HEK293 (cell line): ENCODE data around the gene BUB1.

Experiments used
- CTCF ChIA-PET: fragments of 350-600 bp; formaldehyde crosslinking; extraction: SDS; loops from one replicate; lab custom pipeline; 2021; ENCODE audit warnings: antibody characterized with exemption; lab: Yijun Ruan, JAX
- POLR2A ChIA-PET: fragments of 300-600 bp; formaldehyde crosslinking; extraction: SDS; loops from one replicate; lab custom pipeline; 2020; ENCODE audit warnings: antibody characterized with exemption, inconsistent platforms; lab: Yijun Ruan, JAX
- H3K27ac ChIP-seq: fragments of 200-500 bp; sonication (Bioruptor generic); 2 replicates; pipeline ENCODE4 v1.5.1; 2014; ENCODE audit warnings: low read depth, low read length, control low read depth, inconsistent platforms; ENCODE audit errors: extremely low read depth
- H3K36me3 ChIP-seq, 2 experiments: fragments of 200-500 bp in 1 of 2; sonication (Bioruptor generic) in 1 of 2; 1 replicate in 1 of 2; 2 replicates in 1 of 2; pipeline ENCODE4 v1.5.1; 2014 to 2017; ENCODE audit warnings: inconsistent platforms in 2 of 2, low read length in 2 of 2; ENCODE audit not compliant: control insufficient read depth in 2 of 2, insufficient read depth in 1 of 2
- H3K4me1 ChIP-seq: fragments of 200-500 bp; sonication (Bioruptor generic); 2 replicates; pipeline ENCODE4 v1.5.1; 2014; ENCODE audit warnings: mild to moderate bottlenecking, low read length, inconsistent platforms; ENCODE audit not compliant: control insufficient read depth, insufficient read depth
- H3K4me3 ChIP-seq: 2 replicates; pipeline ENCODE4 v1.5.1; 2011; ENCODE audit warnings: low read depth, mild to moderate bottlenecking, control low read depth, low read length, moderate library complexity
- H3K9me3 ChIP-seq: fragments of 200-500 bp; sonication (Bioruptor generic); 2 replicates; pipeline ENCODE4 v1.5.1; 2014; ENCODE audit warnings: low read depth, low read length, inconsistent platforms; ENCODE audit not compliant: control insufficient read depth, insufficient read depth
- PRDM1 ChIP-seq: fragments of 450-650 bp; formaldehyde crosslinking; IDR thresholded peaks from 2 replicates; pipeline ENCODE4; 2016; ENCODE audit warnings: missing biosample characterization, missing genetic modification characterization
- PRDM4 ChIP-seq: fragments of 450-650 bp; formaldehyde crosslinking; IDR thresholded peaks from 2 replicates; pipeline ENCODE4 v1.5.1; 2017; ENCODE audit warnings: missing biosample characterization, missing genetic modification characterization
- PRDM6 ChIP-seq: fragments of 450-650 bp; formaldehyde crosslinking; IDR thresholded peaks from 2 replicates; pipeline ENCODE4 v1.5.1; 2017; ENCODE audit warnings: missing biosample characterization, missing genetic modification characterization
- ZNF184 ChIP-seq: fragments of 450-650 bp; IDR thresholded peaks from 2 replicates; pipeline ENCODE4 v1.5.1; 2018; ENCODE audit warnings: missing biosample characterization, mild to moderate bottlenecking, missing genetic modification characterization
- ZNF248 ChIP-seq: fragments of 450-650 bp; formaldehyde crosslinking; IDR thresholded peaks from 2 replicates; pipeline ENCODE4 v1.5.1; 2017; ENCODE audit warnings: missing biosample characterization, missing genetic modification characterization
- ZNF354C ChIP-seq: fragments of 450-650 bp; formaldehyde crosslinking; IDR thresholded peaks from 2 replicates; pipeline ENCODE4 v1.5.1; 2016; ENCODE audit warnings: missing biosample characterization, missing genetic modification characterization, low read depth, borderline replicate concordance
- ZNF561 ChIP-seq: fragments of 450-650 bp; IDR thresholded peaks from 2 replicates; pipeline ENCODE4 v1.5.1; 2018; ENCODE audit warnings: missing biosample characterization, missing genetic modification characterization, borderline replicate concordance
- ZNF623 ChIP-seq: fragments of 450-650 bp; formaldehyde crosslinking; IDR thresholded peaks from 2 replicates; pipeline ENCODE4 v1.5.1; 2016; ENCODE audit warnings: missing biosample characterization, missing genetic modification characterization
- ZNF629 ChIP-seq: fragments of 450-650 bp; formaldehyde crosslinking; IDR thresholded peaks from 2 replicates; pipeline ENCODE4 v1.5.1; 2017; ENCODE audit warnings: missing biosample characterization, missing genetic modification characterization
- ZNF639 ChIP-seq: fragments of 450-650 bp; formaldehyde crosslinking; IDR thresholded peaks from 2 replicates; pipeline ENCODE4 v1.5.1; 2016; ENCODE audit warnings: missing biosample characterization, missing genetic modification characterization
- ZNF654 ChIP-seq: fragments of 450-650 bp; formaldehyde crosslinking; IDR thresholded peaks from 2 replicates; pipeline ENCODE4 v1.5.1; 2016; ENCODE audit warnings: low read depth, missing biosample characterization, missing genetic modification characterization
- ZNF677 ChIP-seq: fragments of 450-650 bp; IDR thresholded peaks from 2 replicates; pipeline ENCODE4 v1.5.0; 2018; ENCODE audit warnings: missing biosample characterization, mild to moderate bottlenecking, missing genetic modification characterization, moderate library complexity
- ZNF76 ChIP-seq: fragments of 450-650 bp; formaldehyde crosslinking; IDR thresholded peaks from 2 replicates; pipeline ENCODE4; 2016; ENCODE audit warnings: low read depth, missing biosample characterization, missing genetic modification characterization, borderline replicate concordance
- ZXDB ChIP-seq: fragments of 450-650 bp; formaldehyde crosslinking; IDR thresholded peaks from 2 replicates; pipeline ENCODE4 v1.5.1; 2016; ENCODE audit warnings: missing biosample characterization, missing genetic modification characterization
- TF ChIP-seq, protein P1 (sequence below): fragments of 450-650 bp; formaldehyde crosslinking; IDR thresholded peaks from 2 replicates; pipeline ENCODE4 v1.5.1; 2016; ENCODE audit warnings: missing biosample characterization, missing genetic modification characterization
- TF ChIP-seq, protein P2 (sequence below): fragments of 450-650 bp; formaldehyde crosslinking; IDR thresholded peaks from 2 replicates; pipeline ENCODE4 v1.5.1; 2017; ENCODE audit warnings: missing biosample characterization, missing genetic modification characterization
- TF ChIP-seq, protein P3 (sequence below): fragments of 450-650 bp; formaldehyde crosslinking; IDR thresholded peaks from 2 replicates; pipeline ENCODE4 v1.5.1; 2016; ENCODE audit warnings: missing biosample characterization, missing genetic modification characterization, borderline replicate concordance

The BUB1 gene

GRCh38 chr2:110653861-110654260 lies 24.0 kb downstream of the BUB1 start (continued):
- no peak for TF ChIP-seq ZNF677 (tag by site-specific recombination)
- no peak for TF ChIP-seq ZNF654 (tag by site-specific recombination)
- no peak for TF ChIP-seq ZNF354C (tag by site-specific recombination)
- TF ChIP-seq ZNF629 (tag by site-specific recombination): no peak
- no peak for TF ChIP-seq ZNF561 (tag by site-specific recombination)
- no peak for TF ChIP-seq ZNF639 (tag by site-specific recombination)
- no peak for TF ChIP-seq ZXDB

DNA sequence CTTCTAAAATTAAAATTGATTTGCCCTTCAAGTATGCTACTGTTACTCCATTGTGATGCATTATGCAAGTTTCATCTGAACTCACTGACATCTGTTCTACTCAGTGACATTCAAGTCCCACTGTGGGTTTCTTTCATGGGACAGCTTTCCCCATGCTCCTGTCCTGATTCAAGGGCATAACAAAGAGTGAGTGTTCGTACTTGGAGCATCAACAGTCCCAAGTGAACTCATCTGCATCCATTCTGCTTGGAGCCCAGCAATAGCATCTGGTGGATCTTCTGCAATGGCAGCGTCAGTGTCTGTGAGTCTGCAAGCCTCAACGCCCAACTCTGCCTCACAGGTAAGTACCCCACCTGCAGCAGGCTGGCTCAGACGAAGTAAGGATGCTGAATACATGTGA lies 27.5 kb downstream of the BUB1 start:
- no peak overlapping the region for H3K4me3 ChIP-seq
- ChIA-PET POLR2A (no interaction called here), CTCF (interaction anchor here (1.0 kb wide), 1 partner anchor 107 kb away, joined by 3 read pairs; no protein-coding TSS in a partner anchor)
- H3K36me3 ChIP-seq: peaks cover 56 to 87% of the 10 kb centered on the region in 2 experiments
- no peaks in the 10 kb centered on the region for H3K9me3 ChIP-seq
- TF ChIP-seq, protein P1, sequence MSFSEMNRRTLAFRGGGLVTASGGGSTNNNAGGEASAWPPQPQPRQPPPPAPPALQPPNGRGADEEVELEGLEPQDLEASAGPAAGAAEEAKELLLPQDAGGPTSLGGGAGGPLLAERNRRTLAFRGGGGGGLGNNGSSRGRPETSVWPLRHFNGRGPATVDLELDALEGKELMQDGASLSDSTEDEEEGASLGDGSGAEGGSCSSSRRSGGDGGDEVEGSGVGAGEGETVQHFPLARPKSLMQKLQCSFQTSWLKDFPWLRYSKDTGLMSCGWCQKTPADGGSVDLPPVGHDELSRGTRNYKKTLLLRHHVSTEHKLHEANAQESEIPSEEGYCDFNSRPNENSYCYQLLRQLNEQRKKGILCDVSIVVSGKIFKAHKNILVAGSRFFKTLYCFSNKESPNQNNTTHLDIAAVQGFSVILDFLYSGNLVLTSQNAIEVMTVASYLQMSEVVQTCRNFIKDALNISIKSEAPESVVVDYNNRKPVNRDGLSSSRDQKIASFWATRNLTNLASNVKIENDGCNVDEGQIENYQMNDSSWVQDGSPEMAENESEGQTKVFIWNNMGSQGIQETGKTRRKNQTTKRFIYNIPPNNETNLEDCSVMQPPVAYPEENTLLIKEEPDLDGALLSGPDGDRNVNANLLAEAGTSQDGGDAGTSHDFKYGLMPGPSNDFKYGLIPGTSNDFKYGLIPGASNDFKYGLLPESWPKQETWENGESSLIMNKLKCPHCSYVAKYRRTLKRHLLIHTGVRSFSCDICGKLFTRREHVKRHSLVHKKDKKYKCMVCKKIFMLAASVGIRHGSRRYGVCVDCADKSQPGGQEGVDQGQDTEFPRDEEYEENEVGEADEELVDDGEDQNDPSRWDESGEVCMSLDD (tag by site-specific recombination): no peak
- no peak for TF ChIP-seq PRDM6
- TF ChIP-seq PRDM1 (tag by site-specific recombination): no peak
- TF ChIP-seq ZNF623 (tag by site-specific recombination): no peak
- TF ChIP-seq ZNF561 (tag by site-specific recombination): no peak
- no peak for TF ChIP-seq ZNF248
- TF ChIP-seq, protein P2, sequence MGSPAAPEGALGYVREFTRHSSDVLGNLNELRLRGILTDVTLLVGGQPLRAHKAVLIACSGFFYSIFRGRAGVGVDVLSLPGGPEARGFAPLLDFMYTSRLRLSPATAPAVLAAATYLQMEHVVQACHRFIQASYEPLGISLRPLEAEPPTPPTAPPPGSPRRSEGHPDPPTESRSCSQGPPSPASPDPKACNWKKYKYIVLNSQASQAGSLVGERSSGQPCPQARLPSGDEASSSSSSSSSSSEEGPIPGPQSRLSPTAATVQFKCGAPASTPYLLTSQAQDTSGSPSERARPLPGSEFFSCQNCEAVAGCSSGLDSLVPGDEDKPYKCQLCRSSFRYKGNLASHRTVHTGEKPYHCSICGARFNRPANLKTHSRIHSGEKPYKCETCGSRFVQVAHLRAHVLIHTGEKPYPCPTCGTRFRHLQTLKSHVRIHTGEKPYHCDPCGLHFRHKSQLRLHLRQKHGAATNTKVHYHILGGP (tag by site-specific recombination): no peak
- TF ChIP-seq PRDM4 (tag by site-specific recombination): no peak
- TF ChIP-seq ZNF184: no peak
- no peak for TF ChIP-seq ZNF76 (tag by site-specific recombination)
- TF ChIP-seq, protein P3, sequence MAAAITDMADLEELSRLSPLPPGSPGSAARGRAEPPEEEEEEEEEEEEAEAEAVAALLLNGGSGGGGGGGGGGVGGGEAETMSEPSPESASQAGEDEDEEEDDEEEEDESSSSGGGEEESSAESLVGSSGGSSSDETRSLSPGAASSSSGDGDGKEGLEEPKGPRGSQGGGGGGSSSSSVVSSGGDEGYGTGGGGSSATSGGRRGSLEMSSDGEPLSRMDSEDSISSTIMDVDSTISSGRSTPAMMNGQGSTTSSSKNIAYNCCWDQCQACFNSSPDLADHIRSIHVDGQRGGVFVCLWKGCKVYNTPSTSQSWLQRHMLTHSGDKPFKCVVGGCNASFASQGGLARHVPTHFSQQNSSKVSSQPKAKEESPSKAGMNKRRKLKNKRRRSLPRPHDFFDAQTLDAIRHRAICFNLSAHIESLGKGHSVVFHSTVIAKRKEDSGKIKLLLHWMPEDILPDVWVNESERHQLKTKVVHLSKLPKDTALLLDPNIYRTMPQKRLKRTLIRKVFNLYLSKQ: no peak
- no peak overlapping the region for H3K27ac ChIP-seq
- H3K4me1 ChIP-seq: no peaks in the 10 kb centered on the region
